A673 (cell line): ENCODE measurements around the gene MEG3.

ENCODE experiments used
- CTCF ChIP-seq: fragments of 300-800, 200-600 bp; sonication (generic); conservative IDR thresholded peaks from 2 replicates; pipeline ENCODE4 v1.5.1; 2017; ENCODE audit warnings: low read depth, mild to moderate bottlenecking, antibody characterized with exemption, low read length, moderate library complexity, mixed read lengths
- EZH2 ChIP-seq: fragments of 200-600 bp; sonication (generic); IDR thresholded peaks from 2 replicates; pipeline ENCODE4 v1.6.1; 2017; ENCODE audit warnings: borderline replicate concordance, low read depth, mild to moderate bottlenecking, mixed read lengths, antibody characterized with exemption, low read length; ENCODE audit not compliant: poor library complexity, severe bottlenecking

GRCh38 chr14:100905166-100905565 is 79.2 kb downstream of the MEG3 start:
- TF ChIP-seq CTCF (no peak), EZH2 (no peak)
